Breast epithelium (tissue), 3 donors: ENCODE measurements around the gene AFAP1L1.

ENCODE experiments used
- CTCF ChIP-seq, 3 donors: fragments of 450-650 bp; IDR thresholded peaks; one replicate each; pipeline ENCODE4 v1.5.1; 2016 to 2017; ENCODE audit warnings: antibody characterized with exemption in 3 of 3, mild to moderate bottlenecking in 3 of 3, moderate library complexity in 3 of 3
- POLR2AphosphoS5 ChIP-seq, 3 donors: sonication (generic); formaldehyde crosslinking; IDR thresholded peaks; one replicate each; pipeline ENCODE4 v1.6.1; 2017; ENCODE audit warnings: antibody characterized with exemption in 3 of 3

GRCh38 chr5:149328177-149328576, 56.5 kb downstream of the AFAP1L1 start:
- TF ChIP-seq CTCF (IDR thresholded peaks at IDR 0.05), result no peak
- no peak for TF ChIP-seq POLR2AphosphoS5 (IDR thresholded peaks at IDR 0.05)
